GM21526 (cell line): Measurements from ENCODE around the gene KIFC3.
"Not testable (repeated sequence)": the region's sequence is repeated elsewhere in the genome, so short reads cannot be mapped to it uniquely, and the experiment has no call there.

Experiments used
- ATAC-seq: cut with Tn5 transposase; IDR thresholded peaks from one replicate; pipeline ENCODE4 v1.9.1; 2021; ENCODE audit warnings: moderate library complexity; ENCODE audit not compliant: unreplicated experiment, low FRiP score

The KIFC3 gene

GRCh38 chr16:57743458-57743857 lies 58.8 kb downstream of the KIFC3 start:
- ATAC-seq, result no peak

DNA sequence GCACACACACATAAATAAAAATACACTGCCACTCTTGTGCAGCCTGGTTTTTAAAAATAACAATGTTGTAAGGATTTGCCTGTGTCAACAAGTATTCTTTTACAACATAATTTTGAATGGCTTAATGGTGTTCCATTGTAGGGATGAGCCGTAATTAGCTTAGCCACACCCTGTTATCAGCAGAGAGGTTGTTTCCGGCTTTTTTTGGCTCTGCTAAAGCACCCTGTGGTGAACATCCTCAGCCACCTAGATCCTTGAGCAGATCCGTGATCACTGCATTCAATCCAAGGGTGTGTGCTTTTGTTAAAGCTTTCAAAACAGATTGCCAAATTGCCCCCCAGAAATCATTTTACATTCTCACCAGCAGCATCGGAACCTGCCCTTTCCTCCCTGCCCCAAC lies 59.7 kb downstream of the KIFC3 start:
- no peak for ATAC-seq

GRCh38 chr16:57741660-57742191 lies 60.6 kb downstream of the KIFC3 start:
- no peak for ATAC-seq

GRCh38 chr16:57740423-57741071 lies 61.7 kb downstream of the KIFC3 start:
- ATAC-seq, result no peak

GRCh38 chr16:57739756-57740422 lies 62.4 kb downstream of the KIFC3 start:
- ATAC-seq, result no peak

- ATAC-seq, result no peak
Observed at GRCh38 chr16:57738844-57739243, 63.4 kb downstream of the KIFC3 start.

DNA sequence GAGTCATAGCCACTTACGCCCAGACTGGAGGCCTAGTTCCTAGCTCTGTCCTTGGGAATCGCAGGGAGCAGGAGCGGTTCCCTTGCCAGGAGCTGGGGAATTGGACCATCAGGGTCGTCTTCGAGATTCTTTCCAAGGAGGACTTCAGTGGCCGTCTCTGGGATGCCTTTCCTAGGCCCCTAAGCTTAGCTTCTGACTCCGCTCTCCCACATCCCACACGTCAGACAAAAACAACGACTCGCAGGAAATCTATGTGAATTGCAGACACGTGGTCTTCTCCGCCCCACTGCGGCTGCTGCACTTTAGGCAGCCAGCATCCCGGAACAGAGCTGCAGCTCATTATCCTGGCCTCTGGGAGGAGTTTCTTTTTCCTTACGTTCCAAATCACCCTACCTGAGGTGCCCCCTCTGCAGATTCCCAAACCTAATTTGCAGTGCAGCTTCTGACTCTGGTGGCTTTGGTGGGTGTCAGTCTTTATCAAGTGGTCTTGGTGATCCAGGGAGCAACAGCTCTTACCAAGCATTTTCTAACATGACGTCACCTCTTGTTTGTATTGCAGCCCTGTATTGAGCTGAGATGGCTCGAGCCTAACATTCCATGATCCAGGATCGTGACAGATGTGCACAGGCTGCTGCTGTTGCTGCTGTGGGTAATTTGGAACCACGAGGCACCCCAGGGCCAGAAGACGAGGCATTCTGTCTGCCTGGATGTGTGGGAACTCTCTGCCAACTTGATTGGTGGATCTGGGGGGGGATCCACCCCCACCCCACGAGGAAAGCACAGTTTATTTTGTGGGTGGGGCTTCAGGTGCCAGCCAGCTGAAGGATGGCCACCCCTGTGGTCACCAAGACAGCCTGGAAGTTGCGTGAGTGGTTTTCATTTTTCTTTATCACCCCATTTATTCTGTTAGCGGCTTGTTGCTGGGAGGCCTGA lies 65.6 kb downstream of the KIFC3 start:
- no peak for ATAC-seq

DNA sequence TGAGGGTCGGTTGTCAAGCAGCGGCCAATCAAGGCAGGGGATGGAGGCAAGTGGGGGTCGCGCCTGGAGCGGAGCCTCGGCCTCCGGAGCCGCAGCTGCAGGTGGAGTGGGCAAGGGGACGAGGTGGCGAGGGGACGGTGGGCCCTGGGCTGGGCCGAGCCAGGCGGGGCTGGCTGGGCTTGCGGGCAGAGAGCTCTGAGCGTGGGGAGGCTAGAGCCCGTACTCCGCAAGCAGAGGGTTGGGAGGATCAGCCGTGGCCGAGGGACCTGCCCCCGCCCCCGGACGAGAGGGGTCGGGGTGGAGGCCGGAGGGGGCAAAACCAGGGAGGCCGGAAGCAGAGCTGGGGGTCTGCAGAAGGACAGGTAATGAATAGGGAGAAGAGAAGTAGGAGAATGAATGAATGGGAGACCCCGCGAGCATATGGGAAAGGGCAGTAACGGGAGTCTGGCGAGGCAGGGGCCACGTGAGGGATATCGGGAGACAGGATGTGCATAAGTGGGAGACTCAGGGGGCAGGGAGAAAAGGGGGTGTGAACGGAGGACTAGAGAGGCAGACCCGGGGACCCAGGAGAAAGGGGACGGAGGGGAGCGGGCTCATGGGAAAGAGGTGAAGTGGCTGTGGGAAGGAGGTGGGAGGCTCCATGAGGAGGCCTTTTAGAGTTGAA lies 66.4 kb downstream of the KIFC3 start, which contains the start of gene KATNB1:
TSS of gene KATNB1 (plus strand) at position 16 of the 664 bp plus-strand sequence. CDS start 1,474 bp downstream, outside the sequence.
- peak; percentile 19 for ATAC-seq

GRCh38 chr16:57734925-57735754 lies 67.2 kb downstream of the KIFC3 start:
- ATAC-seq, result peak; percentile 81

DNA sequence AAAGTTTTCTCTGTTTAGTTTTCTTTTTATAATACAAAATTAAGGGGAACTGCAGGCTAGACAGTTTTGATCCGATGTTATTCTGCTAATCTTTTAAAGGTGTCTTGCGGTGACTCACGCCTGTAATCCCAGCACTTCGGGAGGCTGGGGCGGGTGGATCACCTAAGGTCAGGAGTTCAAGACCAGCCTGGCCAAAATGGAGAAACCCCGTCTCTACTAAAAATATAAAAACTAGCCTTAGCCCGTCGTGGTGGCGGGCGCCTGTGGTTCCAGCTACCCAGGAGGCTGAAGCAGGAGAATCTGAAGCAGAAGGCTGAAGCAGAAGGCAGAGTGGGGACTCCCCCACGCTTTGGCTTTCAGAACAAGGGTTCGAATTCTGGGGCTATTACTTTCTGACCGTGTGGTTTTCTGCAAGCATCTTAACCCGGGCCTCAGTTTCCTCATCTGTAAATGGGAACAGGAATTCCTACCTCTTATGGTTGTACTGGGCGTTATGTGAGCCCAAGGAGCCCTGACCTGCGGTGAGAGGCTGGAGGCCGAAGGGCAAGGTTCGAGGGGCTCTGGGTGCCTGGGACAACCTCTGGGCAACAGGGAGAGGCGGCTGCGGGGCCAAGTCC lies 67.9 kb downstream of the KIFC3 start:
- ATAC-seq, result no peak

DNA sequence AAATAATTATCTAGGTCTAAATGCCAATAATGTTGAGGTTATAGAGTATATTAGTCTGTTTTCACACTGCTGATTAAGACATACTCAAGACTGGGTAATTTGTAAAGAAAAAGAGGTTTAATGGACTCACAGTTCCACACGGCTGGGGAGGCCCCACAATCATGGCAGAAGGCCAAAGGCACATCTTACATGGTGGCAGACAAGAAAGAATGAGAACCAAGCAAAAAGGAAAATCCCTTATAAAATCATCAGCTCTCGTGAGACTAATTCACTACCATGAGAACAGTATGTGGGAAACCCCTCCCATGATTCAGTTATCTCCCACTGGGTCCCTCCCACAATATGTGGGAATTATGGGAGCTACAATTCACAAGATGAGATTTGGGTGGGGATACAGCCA lies 69.6 kb downstream of the KIFC3 start:
- no peak for ATAC-seq

DNA sequence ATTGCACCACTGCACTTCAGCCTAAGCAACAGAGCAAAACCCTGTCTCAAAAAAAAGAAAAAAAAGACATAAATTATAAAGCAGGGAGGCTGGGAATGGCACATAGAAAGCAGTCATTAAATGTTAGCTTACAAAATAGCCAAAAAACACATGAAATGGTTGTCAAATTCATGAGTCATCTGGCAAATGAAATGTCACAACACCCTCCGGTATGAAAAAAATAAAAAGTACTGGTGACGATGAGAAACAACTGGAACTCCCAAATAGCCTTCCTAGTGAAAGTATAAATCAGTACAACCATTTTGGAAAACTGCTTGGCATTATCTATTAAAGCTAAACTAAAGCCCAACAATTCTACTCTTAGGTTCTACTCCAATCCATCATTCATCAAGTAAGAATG lies 70.3 kb downstream of the KIFC3 start:
- no peak for ATAC-seq

GRCh38 chr16:57730771-57731730 lies 71.2 kb downstream of the KIFC3 start:
- ATAC-seq, result no peak

GRCh38 chr16:57729852-57730251 lies 72.4 kb downstream of the KIFC3 start:
- not testable (repeated sequence) for ATAC-seq

- ATAC-seq, result no peak
Observed at GRCh38 chr16:57729182-57729484, 73.2 kb downstream of the KIFC3 start.

DNA sequence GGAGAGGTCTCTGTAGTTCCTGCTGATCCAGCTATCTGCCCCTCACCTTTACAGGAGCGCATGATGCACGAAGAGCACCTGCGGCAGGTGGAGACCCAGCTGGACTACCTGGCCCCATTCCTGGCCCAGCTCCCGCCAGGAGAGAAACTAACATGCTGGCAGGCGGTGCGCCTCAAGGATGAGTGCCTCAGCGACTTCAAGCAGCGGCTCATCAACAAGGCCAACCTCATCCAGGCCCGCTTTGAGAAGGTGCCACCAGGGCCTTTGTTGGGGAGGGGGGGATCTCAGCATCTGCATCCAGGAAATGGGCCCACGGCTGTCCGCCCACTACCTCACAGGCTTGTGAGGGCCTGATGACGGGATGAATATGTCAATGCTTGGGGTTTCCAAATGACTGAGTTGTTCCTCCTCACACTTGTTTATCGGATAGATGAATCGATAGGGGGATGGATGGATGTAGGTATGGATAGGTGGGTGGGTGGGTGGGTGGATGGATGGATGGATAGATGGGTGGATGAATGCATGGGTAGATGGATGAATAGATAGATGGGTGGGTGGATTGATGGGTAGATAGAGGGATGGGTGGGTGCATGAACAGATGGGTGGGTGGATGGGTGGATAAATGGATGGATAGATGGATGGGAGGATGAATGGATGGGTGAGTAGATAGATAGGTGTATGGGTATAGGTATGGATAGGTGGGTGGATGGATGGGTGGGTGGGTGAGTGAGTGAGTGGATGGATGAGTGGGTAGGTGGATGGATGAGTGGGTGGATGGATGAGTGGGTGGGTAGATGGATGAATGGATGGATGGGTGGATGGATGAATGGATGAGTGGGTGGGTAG lies 73.7 kb downstream of the KIFC3 start:
- ATAC-seq, result no peak

GRCh38 chr16:57727610-57728009 lies 74.7 kb downstream of the KIFC3 start:
- no peak for ATAC-seq
